Stromal cell of bone marrow (primary cell): ENCODE measurements around the gene ZNF560.

Experiments used
- DNase-seq: peaks from one replicate; pipeline ENCODE4 v3.0.0-alpha.2; 2012; ENCODE audit warnings: low read depth

ZNF560 gene

GRCh38 chr19:9435279-9436268 is 62.8 kb downstream of the ZNF560 start, which contains the start of gene ZNF266:
TSS of gene ZNF266 (minus strand) at chr19:9435573. CDS start at chr19:9420089, 15,484 bp downstream.
- peak; percentile 85 for DNase-seq

GRCh38 chr19:9431475-9431874 is 66.9 kb downstream of the ZNF560 start:
- no peak for DNase-seq

- DNase-seq, result no peak
Measured at GRCh38 chr19:9430444-9430843, 68.0 kb downstream of the ZNF560 start.

GRCh38 chr19:9427941-9428340 is 70.5 kb downstream of the ZNF560 start:
- no peak for DNase-seq
